Central memory CD4-positive, alpha-beta T cell (primary cell): ENCODE results near the gene ZNF808.
A peak's percentile ranks its signal among the peaks of the same experiment; 100 is the strongest.
"Not testable (repeated sequence)": the region's sequence is repeated elsewhere in the genome, so short reads cannot be mapped to it uniquely, and the experiment has no call there.

ENCODE experiments used
- DNase-seq: peaks from one replicate; pipeline ENCODE4 v3.0.0; 2022

Gene ZNF808

DNA sequence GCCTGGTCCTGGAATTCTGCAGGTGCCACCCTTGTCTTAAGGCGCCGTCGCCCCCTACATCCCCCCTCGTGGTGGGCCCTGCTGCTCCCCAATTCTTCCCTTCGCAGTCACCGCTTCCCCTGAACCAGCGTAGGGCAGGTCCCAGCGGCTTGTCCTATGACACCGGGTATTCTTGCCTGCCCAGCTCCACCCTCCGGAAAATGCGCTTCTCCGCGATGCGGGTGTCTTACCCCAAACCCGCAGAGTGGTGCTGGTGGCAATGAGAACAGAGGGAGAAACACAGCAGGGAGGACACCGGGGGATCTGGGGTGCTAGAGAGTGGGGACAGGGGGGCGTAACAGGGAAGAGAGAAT lies 9.0 kb downstream of the ZNF808 start:
- DNase-seq = peak; percentile 38

DNA sequence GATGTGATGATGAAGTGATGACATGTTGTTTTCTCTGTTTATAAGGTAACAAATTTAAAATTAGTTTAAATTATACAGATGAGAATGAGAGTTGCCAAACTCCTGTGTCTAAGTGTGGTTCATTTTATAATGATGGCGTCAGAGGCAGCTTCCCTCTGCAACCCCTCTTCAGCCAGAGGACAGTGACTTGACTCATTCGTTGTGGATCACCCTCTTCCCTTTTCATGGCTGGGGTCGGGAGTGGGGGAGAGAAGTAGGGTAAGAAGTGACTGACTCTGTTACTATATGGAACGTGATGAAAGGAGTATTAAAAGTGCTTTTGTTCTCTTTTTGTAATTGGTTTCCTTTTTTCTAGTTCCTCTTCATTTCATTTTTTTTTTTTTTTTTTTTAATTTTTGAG lies 11.3 kb downstream of the ZNF808 start:
- not testable (repeated sequence) for DNase-seq

DNA sequence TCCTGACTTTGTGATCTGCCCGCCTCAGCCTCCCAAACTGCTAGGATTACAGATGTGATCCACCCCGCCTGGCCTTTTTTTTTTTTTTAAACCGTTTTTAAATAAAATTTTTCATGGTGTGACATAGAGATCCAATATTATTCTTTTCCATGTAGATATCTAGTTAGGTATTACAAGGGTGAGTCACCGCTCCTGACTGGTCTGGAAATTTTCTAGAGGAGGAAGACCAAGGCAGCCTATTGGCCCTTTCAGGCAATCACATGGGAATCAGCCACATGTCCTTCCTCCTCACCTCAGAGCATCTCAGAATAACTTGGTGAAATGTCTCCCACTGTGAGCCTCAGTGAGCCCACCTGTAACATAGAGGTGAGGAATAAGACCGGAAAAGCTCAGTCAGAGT lies 13.7 kb downstream of the ZNF808 start:
- DNase-seq = not testable (repeated sequence)

DNA sequence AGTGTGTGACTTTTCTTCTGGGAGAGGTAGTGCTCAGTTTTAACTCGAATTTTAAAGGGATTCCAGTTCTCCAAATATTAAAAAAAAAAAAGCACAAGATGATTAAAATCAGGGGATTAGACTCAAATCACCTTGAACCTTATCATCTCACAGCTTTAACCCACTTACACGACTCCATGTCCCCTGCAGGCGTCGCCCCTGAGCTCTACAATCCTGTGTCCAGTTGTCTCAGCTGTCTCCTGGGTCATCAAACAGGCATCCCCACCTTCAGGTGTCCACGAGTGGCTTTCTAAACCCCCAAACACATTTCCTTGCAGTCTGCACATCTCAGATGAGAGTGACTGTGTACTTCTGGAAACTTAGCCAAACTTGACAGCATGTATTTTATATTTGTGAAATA lies 14.1 kb downstream of the ZNF808 start:
- no peak for DNase-seq

DNA sequence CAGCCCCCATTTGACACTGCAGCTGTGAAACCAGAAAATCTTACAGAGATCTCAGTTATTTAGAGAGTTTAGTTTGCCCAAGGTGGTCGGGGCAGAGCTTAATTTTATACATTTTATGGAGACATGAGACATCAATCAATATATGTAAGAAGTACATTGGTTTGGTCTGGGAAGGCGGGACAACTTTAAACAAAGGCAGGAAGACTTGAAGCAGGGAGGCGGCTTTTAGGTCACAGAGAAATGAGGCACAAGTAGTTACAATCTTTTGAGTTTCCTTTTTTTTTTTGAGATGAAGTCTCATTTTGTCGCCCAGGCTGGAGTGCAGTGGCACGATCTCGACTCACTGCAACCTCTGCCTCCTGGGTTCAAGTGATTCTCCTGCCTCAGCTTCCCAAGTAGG lies 15.1 kb downstream of the ZNF808 start:
- not testable (repeated sequence) for DNase-seq

DNA sequence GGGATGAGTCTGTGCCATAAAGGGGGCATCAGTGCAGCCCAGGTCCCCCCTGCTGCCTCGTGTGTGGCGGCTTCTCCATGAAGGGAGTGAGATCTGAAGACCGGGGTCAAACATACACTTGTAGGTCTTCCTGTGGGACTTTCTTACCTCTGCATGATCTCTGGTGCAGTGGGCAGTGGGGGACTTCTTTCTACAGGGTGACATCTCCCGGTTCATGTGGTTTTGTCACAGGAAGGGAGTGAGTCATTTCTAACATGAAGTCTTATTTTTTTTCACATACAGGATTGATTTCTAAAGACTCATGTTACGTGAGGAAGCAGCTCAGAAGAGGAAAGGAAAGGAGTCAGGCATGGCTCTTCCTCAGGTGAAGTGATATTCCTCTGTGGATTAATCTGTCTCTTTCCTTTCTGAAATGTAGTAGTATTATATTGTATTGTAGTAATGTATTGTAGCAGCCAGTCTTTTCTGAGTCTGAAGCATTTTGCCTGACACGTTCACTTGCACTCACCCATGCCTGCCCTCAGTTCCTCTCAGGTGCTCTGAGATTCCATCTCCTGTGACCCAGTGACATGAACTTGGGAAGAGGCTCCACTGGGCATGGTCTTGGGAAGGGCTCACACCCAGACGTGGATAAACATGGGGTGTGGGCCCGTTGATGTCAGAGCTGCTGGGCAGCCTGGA lies 15.7 kb downstream of the ZNF808 start:
- peak; percentile 31 for DNase-seq

DNA sequence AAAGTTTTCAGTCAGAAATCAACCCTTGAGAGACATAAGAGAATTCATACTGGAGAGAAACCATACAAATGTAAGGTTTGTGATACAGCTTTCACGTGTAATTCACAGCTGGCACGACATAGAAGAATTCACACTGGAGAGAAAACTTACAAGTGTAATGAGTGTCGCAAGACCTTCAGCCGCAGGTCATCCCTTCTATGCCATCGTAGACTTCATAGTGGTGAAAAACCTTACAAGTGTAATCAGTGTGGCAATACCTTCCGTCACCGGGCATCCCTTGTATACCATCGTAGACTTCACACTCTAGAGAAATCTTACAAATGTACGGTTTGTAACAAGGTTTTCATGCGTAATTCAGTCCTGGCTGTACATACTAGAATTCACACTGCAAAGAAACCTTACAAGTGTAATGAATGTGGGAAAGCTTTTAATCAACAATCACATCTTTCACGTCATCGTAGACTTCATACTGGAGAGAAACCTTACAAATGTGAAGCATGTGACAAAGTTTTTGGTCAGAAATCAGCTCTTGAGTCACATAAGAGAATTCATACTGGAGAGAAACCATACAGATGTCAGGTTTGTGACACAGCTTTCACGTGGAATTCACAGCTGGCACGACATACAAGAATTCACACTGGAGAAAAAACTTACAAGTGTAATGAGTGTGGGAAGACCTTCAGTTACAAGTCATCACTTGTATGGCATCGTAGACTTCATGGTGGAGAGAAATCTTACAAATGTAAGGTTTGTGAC lies 26.9 kb downstream of the ZNF808 start:
- no peak for DNase-seq

DNA sequence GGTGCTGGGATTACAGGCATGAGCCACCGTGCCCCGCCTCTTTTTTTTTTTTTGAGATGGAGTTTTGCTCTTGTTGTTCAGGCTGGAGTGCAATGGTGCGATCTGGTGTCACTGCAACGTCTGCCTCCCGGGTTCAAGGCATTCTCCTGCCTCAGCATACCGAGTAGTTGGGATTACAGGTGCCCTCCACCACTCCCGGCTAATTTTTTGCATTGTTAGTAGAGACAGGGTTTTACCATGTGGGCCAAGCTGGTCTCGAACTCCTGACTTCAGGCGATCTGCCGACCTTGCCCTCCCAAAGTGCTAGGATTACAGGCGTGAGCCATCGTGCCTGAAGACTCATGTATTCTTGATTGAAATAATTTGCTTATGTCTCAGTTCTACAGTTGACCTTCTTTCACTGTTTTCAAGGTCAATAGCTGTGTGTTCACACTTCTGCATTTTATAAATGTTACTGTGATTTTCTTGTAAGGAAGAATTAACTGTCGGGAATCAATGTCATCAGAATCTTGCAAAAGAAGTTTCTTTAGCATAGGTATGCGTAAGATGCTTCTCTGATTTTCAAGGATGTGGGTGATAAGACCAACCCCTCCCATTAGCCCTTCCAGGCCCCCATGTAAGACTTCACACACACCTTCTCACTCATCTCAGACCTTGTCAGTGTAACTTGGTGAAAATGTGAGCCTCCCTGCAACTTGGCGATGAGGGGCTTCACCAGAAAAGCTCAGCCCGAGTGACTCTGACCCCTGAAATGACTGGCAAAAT lies 29.9 kb downstream of the ZNF808 start:
- no peak for DNase-seq

DNA sequence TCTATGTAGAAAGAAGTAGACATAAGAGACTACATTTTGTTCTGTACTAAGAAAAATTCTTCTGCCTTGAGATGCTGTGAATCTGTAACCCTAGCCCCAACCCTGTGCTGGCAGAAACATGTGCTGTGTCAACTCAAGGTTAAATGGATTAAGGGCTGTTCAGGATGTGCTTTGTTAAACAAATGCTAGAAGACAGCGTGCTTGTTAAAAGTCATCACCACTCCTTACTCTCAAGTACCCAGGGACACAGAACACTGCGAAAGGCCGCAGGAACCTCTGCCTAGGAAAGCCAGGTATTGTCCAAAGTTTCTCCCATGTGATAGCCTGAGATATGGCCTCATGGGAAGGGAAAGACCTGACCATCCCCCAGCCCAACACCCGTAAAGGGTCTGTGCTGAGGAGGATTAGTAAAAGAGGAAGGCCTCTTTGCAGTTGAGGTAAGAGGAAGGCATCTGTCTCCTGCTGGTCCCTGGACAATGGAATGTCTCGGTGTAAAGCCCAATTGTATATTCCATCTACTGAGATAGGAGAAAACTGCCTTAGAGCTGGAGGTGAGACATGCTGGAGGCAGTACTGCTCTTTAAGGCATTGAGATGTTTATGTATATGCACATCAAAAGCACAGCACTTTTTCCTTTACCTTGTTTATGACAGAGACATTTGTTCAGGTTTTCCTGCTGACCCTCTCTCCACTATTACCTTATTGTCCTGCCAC lies 31.4 kb downstream of the ZNF808 start:
- DNase-seq = not testable (repeated sequence)

DNA sequence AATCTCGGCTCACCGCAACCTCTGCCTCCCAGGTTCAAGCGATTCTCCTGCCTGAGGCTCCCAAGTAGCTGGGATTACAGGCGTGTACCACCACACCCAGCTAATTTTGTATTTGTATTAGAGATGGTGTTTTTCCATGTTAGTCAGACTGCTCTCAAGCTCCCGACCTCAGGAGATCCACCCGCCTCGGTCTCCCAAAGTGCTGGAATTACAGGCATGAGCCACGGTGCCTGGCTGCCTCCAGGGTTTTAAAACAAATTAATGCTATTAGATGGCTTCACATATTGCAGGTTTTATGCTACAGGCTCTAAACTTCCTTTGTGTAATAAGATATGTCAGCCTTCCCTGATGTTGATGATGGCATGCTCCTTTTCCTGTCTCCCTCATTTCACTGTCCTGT lies 34.1 kb downstream of the ZNF808 start:
- not testable (repeated sequence) for DNase-seq

DNA sequence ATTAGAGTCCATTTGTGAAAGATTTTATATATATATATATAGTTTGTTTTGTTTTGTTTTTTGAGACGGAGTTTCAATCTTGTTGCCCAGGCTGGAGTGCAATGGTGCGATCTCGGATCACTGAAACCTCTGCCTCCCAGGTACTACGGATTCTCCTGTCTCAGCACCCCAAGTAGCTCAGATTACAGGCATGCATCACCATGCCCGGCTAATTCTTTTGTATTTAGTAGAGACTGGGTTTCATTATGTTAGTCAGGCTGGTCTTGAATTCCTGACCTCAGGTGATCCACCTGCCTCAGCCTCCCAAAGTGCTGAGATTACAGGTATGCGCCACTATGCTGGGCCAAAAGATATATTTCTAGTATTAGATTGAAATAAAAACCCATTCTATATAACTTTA lies 38.7 kb downstream of the ZNF808 start:
- DNase-seq = no peak

DNA sequence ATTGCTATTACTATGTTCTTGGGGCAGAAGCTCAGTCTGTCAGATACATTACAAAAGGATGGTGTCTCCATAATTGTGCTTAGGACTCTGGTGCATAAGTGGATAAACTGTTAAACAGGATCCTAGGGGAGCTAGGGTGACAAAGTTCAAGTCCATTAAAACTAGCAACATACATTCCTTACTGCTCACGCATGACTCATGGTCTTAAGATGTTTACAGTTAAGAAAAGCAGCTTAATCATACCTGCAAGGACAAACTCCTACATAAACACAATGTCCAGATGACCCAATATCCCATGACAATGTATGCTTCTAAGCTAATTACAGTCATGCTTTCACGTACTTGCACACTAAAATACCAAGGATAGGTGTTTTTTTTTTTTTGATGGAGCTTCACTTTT lies 39.1 kb downstream of the ZNF808 start:
- DNase-seq = no peak

DNA sequence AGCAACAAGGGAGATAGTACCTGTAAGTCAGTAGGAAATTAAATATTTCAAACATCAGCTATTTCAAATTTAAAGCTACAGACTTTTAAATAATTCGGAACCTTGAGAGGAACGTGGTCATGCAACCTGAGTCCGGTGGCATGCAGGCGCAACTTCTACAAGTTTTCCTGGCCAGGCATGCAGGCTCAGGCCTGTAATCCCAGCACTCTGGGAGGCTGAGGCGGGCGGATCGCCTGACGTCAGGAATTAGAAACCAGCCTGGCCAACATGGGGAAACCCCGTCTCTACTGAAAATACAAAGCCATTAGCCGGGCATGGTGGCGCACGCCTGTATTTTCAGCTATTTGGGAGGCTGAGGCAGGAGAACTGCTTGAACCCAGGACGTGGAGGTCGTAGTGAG lies 40.5 kb downstream of the ZNF808 start:
- DNase-seq = no peak

DNA sequence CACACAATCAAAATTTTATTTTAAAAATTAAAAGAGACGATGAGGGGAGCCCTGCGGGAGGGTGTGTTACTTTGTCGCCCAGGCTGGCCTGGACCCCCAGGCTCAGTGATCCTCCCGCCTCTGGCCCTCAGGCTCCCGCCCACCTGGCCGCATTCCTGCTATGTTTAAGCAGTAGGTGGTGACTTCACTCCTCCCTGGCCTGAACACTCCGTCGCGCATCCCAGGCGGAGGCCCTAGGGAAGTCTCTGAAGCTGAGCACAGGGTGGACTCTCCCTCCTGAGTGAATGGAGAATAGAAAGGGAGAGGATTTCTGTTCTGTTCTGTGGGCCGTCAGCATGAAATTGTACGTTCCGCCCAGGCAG lies 42.2 kb downstream of the ZNF808 start:
- DNase-seq = not testable (repeated sequence)

DNA sequence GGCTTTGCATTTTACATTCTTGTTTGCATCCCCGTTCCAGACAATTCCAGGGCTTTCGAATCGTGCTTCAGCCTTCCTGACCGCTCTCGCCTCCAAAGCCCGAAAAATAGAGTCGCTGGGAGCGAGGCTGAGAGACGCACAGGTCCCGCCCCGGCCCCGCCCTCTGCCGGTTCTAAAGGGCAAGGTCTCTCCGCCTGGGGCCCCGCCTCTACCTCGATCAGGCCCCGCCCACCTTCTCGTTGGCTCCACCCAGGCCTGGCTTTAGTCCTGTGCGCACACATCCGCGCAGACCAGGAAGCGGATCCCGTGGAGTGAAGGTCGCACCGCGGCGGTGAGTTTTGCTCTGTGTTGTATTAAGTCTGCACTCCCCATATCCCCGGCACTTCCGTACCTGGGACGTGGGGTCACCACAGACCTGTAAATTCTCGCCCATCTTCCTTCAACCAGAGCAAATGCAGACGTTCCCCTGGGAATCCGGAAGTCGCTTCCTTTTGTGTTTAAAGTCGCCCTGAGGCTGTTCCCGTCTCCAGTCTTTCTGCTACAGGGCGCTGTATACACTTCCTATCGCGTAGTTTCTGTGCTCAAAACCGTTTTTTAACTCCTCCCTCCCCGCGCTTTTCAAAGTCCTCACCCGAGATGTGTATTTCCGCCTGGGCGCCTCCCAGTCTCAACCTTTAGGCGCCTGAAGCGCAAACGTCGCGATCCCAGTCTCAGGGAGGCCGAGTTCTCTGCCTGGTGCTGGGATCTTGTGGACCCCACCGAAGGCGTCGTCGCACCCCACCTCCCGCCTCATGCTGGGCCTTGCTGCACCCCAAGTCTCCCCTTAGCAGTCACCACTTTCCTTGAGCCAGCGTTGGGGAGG lies 42.8 kb downstream of the ZNF808 start, which contains the start of gene ZNF701:
ZNF701 (plus strand) TSS at position 288 of the 862 bp plus-strand sequence. CDS start 3,861 bp downstream, outside the sequence.
- peak; percentile 92 for DNase-seq

DNA sequence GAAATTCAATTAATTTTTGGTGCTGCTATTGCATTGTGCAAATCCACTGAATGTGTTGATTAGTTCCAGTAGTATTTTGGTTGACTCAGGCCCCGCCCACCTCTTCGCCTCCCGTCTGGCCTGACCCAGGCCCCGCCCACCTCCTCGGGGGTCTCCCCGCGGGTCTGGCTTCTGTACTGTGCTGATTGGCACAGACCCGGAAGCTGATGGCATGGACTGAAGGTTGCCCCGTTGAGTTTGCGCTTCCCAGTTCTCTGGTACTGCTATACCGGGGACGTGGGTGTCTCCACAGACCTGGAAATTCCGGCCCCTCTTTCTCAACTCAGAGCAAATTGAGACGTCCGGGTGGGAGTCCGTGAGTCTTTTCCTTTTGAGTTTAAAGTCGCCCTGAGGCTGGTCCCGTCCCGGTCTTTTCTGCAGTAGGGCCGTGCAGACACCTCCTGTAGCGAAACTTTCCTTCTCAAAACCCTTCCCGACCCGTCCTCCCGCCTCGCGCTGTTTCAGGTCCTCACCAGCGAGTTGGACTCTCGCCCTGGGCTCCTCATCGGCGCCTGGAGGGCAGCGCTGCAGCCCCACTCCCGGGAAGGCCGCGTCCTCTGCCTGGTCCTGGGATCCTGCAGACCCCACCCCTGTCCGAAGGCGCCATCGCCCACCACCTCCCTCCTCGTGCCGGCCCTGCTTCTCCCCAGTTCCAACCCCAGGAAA lies 57.4 kb downstream of the ZNF808 start:
- no peak for DNase-seq

DNA sequence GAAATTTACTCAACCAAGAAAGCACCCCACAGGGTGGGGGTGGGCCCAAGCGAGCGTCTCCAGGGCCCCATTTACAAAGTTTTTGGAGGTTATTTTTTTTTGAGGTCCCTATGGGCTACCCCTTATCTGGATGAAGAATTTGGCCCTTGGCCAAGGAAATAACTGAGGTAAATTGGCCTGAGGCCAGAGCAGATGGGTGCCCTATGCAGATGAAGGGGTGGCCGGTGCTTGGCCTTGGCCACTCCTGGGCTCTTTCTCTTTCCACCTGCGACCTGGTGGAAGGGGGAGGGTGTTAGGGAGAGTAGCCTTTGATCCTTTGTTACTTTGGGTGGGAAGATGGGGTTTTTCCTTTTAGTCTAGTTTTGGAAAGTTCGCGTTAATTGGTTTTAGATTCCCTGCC lies 58.1 kb downstream of the ZNF808 start:
- DNase-seq = no peak

DNA sequence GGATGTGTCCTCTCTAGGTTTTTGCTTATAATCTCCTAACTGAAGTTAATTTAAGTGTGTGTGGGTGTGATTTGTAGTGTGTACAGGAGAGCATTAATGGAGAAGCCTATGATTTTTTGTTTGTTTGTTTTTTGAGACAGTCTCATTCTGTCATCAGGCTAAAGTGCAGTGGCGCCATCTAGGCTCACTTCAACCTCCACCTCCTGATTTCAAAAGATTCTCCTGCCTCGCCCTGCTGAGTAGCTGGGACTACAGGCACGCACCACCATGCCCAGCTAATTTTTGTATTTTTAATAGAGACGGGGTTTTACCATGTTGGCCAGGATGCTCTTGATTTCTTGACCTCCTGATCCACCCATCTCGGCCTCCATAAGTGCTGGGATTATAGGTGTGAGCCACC lies 63.3 kb downstream of the ZNF808 start:
- no peak for DNase-seq

DNA sequence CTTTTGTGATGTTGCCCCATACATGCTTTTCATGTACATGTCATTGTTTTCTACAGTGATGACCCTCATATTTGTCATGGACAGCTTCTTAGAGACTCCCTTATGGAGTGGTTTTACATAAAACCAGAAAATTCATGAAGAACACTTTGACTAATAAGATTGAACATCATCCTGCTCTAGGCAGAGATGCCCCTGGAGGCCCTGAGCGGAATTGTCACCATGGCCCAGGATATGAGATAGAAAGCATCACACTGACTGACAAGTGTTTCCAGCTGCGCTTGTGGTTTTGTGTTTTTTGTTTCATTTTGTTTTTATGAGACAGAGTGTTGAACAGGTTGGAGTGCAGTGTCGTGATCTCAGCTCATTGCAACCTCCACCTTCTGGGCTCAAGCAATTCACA lies 64.8 kb downstream of the ZNF808 start:
- no peak for DNase-seq

DNA sequence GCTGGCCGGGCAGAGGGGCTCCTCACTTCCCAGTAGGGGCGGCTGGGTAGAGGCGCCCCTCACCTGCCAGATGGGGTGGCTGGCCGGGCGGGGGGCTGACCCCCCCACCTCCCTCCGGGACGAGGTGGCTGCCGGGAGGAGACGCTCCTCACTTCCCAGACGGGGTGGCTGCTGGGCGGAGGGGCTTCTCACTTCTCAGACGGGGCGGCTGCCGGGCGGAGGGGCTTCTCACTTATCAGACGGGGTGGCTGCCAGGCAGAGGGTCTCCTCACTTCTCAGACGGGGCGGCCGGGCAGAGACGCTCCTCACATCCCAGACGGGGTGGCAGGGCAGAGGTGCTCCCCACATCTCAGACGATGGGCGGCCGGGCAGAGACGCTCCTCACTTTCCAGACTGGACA lies 66.0 kb downstream of the ZNF808 start:
- not testable (repeated sequence) for DNase-seq

DNA sequence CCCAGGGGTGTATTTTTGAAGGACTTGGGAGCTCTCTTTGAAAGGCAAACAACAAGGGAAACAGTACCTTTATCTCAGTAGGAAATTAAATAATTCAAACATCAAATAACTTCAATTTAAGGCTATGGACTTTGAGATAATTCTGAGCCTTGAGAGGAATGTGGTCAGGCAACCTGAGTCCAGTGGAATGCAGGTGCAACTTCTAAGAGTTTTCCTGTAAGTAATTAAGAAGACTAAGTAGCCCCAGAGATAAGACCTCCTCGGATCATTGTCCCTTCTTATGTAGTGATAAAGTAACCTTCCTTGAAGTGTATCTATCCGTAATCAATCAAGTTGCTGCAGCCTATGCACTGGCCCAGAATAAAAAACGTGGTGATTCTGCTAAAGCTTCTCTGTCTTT lies 71.8 kb downstream of the ZNF808 start:
- DNase-seq = no peak

DNA sequence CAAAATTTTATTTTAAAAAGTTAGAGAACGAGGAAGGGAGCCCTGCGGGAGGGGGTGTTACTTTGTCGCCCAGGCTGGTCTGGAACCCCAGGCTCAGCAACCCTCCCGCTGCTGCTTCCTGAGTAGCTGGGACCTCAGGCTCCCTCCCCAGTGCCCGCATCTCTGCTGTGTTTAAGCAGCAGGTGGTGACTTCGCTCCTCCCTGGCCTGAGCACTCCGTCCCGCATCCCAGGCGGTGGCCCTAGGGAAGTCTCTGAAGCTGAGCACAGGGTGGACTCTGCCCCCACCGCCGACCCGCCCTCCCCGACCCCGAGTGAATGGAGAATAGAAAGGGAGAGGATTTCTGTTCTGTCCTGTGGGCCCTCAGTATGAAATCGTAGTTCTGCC lies 73.2 kb downstream of the ZNF808 start:
- no peak for DNase-seq
